Mucosa of descending colon (tissue), 3 donors: ENCODE data around the gene HRG. TPM values are rescaled to one million over a fixed set of nuclear protein-coding genes. Genes with fewer than 3 reads are reported as not detected.
"Not testable (repeated sequence)": the region's sequence is repeated elsewhere in the genome, so short reads cannot be mapped to it uniquely, and the experiment has no call there.

Experiments
- ATAC-seq: fragments of 200-7000 bp; cut with Tn5 transposase; one replicate; pipeline ENCODE4 v1.9.1; 2020; ENCODE audit warnings: mild to moderate bottlenecking, moderate library complexity
- DNase-seq, 3 donors: peaks; one replicate each; pipeline ENCODE4 v3.0.0-alpha.2; 2020
- H3K36me3 ChIP-seq: fragments of 200-600 bp; one replicate; pipeline ENCODE4 v1.8.0; 2021; ENCODE audit warnings: low read depth, mild to moderate bottlenecking
- H3K4me1 ChIP-seq: fragments of 200-600 bp; one replicate; pipeline ENCODE4 v1.8.0; 2021; ENCODE audit warnings: low read depth, mild to moderate bottlenecking
- H3K4me3 ChIP-seq: fragments of 200-600 bp; one replicate; pipeline ENCODE4 v1.8.0; 2021; ENCODE audit warnings: mild to moderate bottlenecking
- H3K9me3 ChIP-seq: fragments of 200-600 bp; one replicate; pipeline ENCODE4 v1.8.0; 2021; ENCODE audit warnings: mild to moderate bottlenecking
- CTCF ChIP-seq: fragments of 200-600 bp; IDR thresholded peaks from one replicate; pipeline ENCODE4 v1.8.0; 2022; ENCODE audit warnings: antibody characterized with exemption, mild to moderate bottlenecking
- intact Hi-C, 2 donors: fragments of 100-400 bp; cut with DNase I in 1 of 2; cut with micrococcal nuclease in 1 of 2; formaldehyde crosslinking; loops; one replicate each; pipeline versions ENCODE4 v1.11.0 to v1.11.1; 2022; cut with DNase I, micrococcal nuclease
- total RNA-seq, 3 donors: library from RNA; stranded (reverse); fragmentation: NEBNext Ultra II Directional in 2 of 3; extraction: Animal tissue kit (Norgen Biotek cat#: 25700) in 2 of 3; gene quantifications; one replicate each; pipeline versions ENCODE4 v1.2.1 to v1.2.4, GENCODE V29; 2021 to 2023
- donor health status: DM: no; HTN: no; CAD: no; lungs with moderate emphysema.
- donor health status: DM: no; HTN: no; CAD: no.
- donor health status: DM: no; HTN: yes; CAD: no.

The HRG gene
- total RNA-seq, 3 donors from 2014 or later: not detected

GRCh38 chr3:186683979-186684378 lies 18.2 kb downstream of the HRG start:
- Histone ChIP-seq H3K4me1 (no peaks in the 10 kb centered on the region), H3K4me3 (no peak overlapping the region)
- no peak for ATAC-seq

GRCh38 chr3:186686475-186686874 lies 20.7 kb downstream of the HRG start:
- intact Hi-C loops, H3K36me3 ChIP-seq, DNase-seq, H3K4me1 ChIP-seq, ATAC-seq, H3K9me3 ChIP-seq, H3K4me3 ChIP-seq: not testable (repeated sequence)

More at GRCh38 chr3:186683979-186684378, 18.2 kb downstream of the HRG start:
- no peak for DNase-seq
- intact Hi-C loops: no loop called here
- no peaks in the 10 kb centered on the region for H3K36me3 ChIP-seq
- H3K9me3 ChIP-seq: no peaks in the 10 kb centered on the region
- TF ChIP-seq CTCF: no peak

- intact Hi-C loops: no loop called here
- Histone ChIP-seq H3K9me3 (no peaks in the 10 kb centered on the region), H3K36me3 (no peaks in the 10 kb centered on the region), H3K4me3 (no peak overlapping the region), H3K4me1 (no peaks in the 10 kb centered on the region)
- no peak for TF ChIP-seq CTCF
- DNase-seq (no peak), ATAC-seq (no peak)
These were observed 21.4 kb downstream of the HRG start for GRCh38 chr3:186687120-186687651.

- intact Hi-C loops, H3K9me3 ChIP-seq, H3K4me3 ChIP-seq, ATAC-seq, H3K36me3 ChIP-seq, H3K4me1 ChIP-seq, DNase-seq: not testable (repeated sequence)
These were observed 24.5 kb downstream of the HRG start for GRCh38 chr3:186690304-186690703.

GRCh38 chr3:186691676-186692075 lies 25.9 kb downstream of the HRG start:
- Histone ChIP-seq H3K4me3 (no peak overlapping the region), H3K9me3 (no peaks in the 10 kb centered on the region), H3K36me3 (no peaks in the 10 kb centered on the region), H3K4me1 (no peaks in the 10 kb centered on the region)
- DNase-seq (no peak), ATAC-seq (no peak)
- TF ChIP-seq CTCF: no peak
- intact Hi-C loops: no loop called here

- no peak for DNase-seq
- no peaks in the 10 kb centered on the region for H3K9me3 ChIP-seq
These were observed 28.0 kb downstream of the HRG start for GRCh38 chr3:186693843-186694242.

More at GRCh38 chr3:186693843-186694242, 28.0 kb downstream of the HRG start:
- intact Hi-C loops: no loop called here
- no peaks in the 10 kb centered on the region for H3K36me3 ChIP-seq
- H3K4me3 ChIP-seq: no peak overlapping the region
- H3K4me1 ChIP-seq: no peaks in the 10 kb centered on the region
- ATAC-seq: no peak
- TF ChIP-seq CTCF: no peak
